PC-9 (cell line): ENCODE results near the gene SLC37A3. TPM values are rescaled to one million over a fixed set of nuclear protein-coding genes. Genes with fewer than 3 reads are reported as not detected.

Experiments
- BruUV-seq: library from RNA; stranded (reverse); fragments of 400-500 nt; replicated peaks from 2 replicates; lab custom pipeline; 2021; lab: Mats Ljungman, UMichigan
- CTCF ChIA-PET: fragments of 300-600 bp; sonication (Branson Sonifier 250); formaldehyde crosslinking; loops from one replicate; lab custom pipeline; 2022; ENCODE audit warnings: antibody characterized with exemption; lab: Charles Lee
- POLR2A ChIA-PET: fragments of 300-600 bp; sonication (Branson Sonifier 250); formaldehyde crosslinking; loops from one replicate; lab custom pipeline; 2022; ENCODE audit warnings: antibody characterized with exemption; ENCODE audit not compliant: unreplicated experiment; lab: Charles Lee
- DNase-seq, 2 experiments: peaks; one replicate each; pipeline versions ENCODE4 v3.0.0 to v3.0.0-alpha.2; 2015 to 2022; ENCODE audit warnings: mixed read lengths in 1 of 2
- H2AFZ ChIP-seq: fragments of 200-600 bp; sonication (generic); 2 replicates; pipeline ENCODE4 v1.8.1; 2017; ENCODE audit warnings: antibody characterized with exemption
- H3F3A ChIP-seq: fragments of 200-600 bp; sonication (generic); 2 replicates; pipeline ENCODE4 v1.8.1; 2017; ENCODE audit warnings: antibody characterized with exemption, mild to moderate bottlenecking, low read depth; ENCODE audit not compliant: insufficient read depth
- H3K27ac ChIP-seq: fragments of 200-600 bp; sonication (generic); 2 replicates; pipeline ENCODE4 v1.6.1; 2016; ENCODE audit warnings: mixed run types
- H3K27me3 ChIP-seq: fragments of 200-600 bp; sonication (generic); 2 replicates; pipeline ENCODE4 v1.6.1; 2016; ENCODE audit warnings: low read depth, mixed run types; ENCODE audit not compliant: insufficient read depth
- H3K36me3 ChIP-seq: fragments of 200-600 bp; sonication (generic); 2 replicates; pipeline ENCODE4 v1.6.1; 2016; ENCODE audit warnings: low read depth, mixed run types
- H3K4me1 ChIP-seq: fragments of 200-600 bp; sonication (generic); replicated peaks from 2 replicates; pipeline ENCODE4 v1.6.1; 2016; ENCODE audit warnings: mixed run types; ENCODE audit not compliant: insufficient read depth
- H3K4me2 ChIP-seq: fragments of 200-600 bp; sonication (generic); 2 replicates; pipeline ENCODE4 v1.6.1; 2017; ENCODE audit warnings: mixed run types
- H3K4me3 ChIP-seq: fragments of 200-600 bp; sonication (generic); 2 replicates; pipeline ENCODE4 v1.6.1; 2016; ENCODE audit warnings: mixed run types
- H3K79me2 ChIP-seq: fragments of 200-600 bp; sonication (generic); 2 replicates; pipeline ENCODE4 v1.6.1; 2017; ENCODE audit warnings: low read depth, mixed run types
- H3K9me2 ChIP-seq: fragments of 200-600 bp; sonication (generic); 2 replicates; pipeline ENCODE4 v1.8.1; 2017; ENCODE audit warnings: mild to moderate bottlenecking; ENCODE audit not compliant: insufficient read depth
- H3K9me3 ChIP-seq: fragments of 200-600 bp; sonication (generic); 2 replicates; pipeline ENCODE4 v1.8.1; 2016; ENCODE audit warnings: low read depth; ENCODE audit not compliant: insufficient read depth
- H4K20me1 ChIP-seq: fragments of 200-600 bp; sonication (generic); 2 replicates; pipeline ENCODE4 v1.8.1; 2017; ENCODE audit not compliant: insufficient read depth
- EZH2 ChIP-seq: fragments of 200-600 bp; sonication (generic); IDR thresholded peaks from 2 replicates; pipeline ENCODE4 v1.8.0; 2017; ENCODE audit warnings: antibody characterized with exemption, low read depth
- intact Hi-C: fragments of 100-400 bp; cut with micrococcal nuclease; formaldehyde crosslinking; loops from one replicate; pipeline ENCODE4 v1.10.0; 2022; ENCODE audit not compliant: unreplicated experiment
- total RNA-seq: library from RNA; stranded (reverse); gene quantifications from 2 replicates; pipeline ENCODE4 v1.2.3, GENCODE V29; 2021
- TF ChIP-seq, protein P1 (sequence below): fragments of 200-600 bp; sonication (generic); conservative IDR thresholded peaks from 2 replicates; pipeline ENCODE4 v1.6.1; 2017; ENCODE audit warnings: mixed run types, antibody characterized with exemption, mild to moderate bottlenecking, moderate library complexity

The SLC37A3 gene
- total RNA-seq, 1 experiment from 2014 or later: 54.8 TPM

DNA sequence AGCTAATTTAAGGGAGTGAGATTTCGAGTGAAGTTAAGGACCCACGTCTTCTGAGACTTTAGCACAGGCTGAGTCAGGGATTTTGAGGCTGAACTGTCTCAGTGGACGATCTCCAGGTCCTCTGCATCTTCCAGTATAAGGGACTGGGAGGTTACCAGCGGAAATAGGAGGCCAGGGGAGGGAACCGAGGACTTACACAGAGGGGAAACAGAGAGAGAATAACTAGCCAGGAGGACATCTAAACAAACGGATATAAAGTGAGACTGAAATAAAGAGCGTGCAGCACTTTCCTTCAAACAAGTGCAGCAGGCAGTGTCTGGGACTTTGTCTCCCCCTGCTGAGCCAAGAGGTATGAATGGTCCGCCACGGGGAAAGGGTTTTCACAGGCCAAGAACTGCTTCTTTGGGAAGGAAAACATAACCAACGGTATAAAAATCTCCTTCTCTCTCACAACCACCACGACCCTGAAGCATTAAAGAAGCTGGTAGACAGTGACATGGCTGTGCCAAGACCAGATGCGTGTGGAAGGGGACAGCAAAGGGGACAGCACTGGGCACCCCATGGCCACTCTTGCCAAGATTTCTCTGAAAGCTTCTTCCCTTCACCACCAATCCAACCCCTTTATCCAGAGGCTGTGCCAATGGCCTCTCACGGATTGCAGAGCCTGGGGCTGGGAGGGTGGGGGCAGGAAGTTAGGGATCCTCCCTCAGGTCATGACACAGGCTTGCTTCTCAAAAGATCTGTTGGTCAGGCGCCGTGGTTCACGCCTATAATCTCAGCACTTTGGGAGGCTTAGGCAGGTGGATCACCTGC is 72.0 kb downstream of the SLC37A3 start:
- Histone ChIP-seq H3K27ac (no peak overlapping the region), H3K9me3 (no peaks in the 10 kb centered on the region), H3K4me3 (no peak overlapping the region), H3K9me2 (no peaks in the 10 kb centered on the region), H4K20me1 (no peaks in the 10 kb centered on the region), H3K36me3 (no peaks in the 10 kb centered on the region), H2AFZ (no peak overlapping the region), H3K27me3 (no peaks in the 10 kb centered on the region), H3K4me2 (peak overlapping the region; percentile 37; the same call in 1 of the 2 replicates), H3K4me1 (no peaks in the 10 kb centered on the region), H3K79me2 (no peaks in the 10 kb centered on the region), H3F3A (no peaks in the 10 kb centered on the region)
- ChIA-PET CTCF (interaction anchor here (0.6 to 1.0 kb wide), 4 partner anchors 10 to 808 kb away, joined by 3 to 7 read pairs (median 3); no protein-coding TSS in a partner anchor), POLR2A (no interaction called here)
- TF ChIP-seq, protein P1, sequence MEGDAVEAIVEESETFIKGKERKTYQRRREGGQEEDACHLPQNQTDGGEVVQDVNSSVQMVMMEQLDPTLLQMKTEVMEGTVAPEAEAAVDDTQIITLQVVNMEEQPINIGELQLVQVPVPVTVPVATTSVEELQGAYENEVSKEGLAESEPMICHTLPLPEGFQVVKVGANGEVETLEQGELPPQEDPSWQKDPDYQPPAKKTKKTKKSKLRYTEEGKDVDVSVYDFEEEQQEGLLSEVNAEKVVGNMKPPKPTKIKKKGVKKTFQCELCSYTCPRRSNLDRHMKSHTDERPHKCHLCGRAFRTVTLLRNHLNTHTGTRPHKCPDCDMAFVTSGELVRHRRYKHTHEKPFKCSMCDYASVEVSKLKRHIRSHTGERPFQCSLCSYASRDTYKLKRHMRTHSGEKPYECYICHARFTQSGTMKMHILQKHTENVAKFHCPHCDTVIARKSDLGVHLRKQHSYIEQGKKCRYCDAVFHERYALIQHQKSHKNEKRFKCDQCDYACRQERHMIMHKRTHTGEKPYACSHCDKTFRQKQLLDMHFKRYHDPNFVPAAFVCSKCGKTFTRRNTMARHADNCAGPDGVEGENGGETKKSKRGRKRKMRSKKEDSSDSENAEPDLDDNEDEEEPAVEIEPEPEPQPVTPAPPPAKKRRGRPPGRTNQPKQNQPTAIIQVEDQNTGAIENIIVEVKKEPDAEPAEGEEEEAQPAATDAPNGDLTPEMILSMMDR: peak; percentile 78
- no peak for TF ChIP-seq EZH2
- peak in 1 of 2 experiments; percentile 67 for DNase-seq
- no TSS peak for BruUV-seq
- intact Hi-C loops: loop anchor here (1.0 to 10.0 kb wide), 6 partner anchors 151 to 826 kb away; partner anchors contain the start of gene HIPK2

DNA sequence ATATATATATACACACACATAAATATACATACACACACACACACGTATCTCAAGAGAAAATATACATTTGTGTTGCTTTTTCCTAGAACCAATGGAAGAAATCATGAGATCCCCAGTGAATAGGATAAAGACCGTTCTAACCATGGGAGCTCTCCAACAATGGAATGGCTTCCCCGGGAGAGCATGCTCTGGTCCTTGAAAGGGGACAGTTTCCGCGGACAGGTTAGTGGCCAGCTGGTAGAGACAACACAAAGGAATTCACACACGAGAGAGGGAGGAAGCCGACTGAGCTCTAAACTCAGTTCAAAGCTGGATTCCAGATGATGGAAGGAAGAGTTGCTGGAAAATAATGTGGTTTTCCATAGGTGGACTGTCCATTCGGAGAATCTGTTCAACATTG is 72.7 kb downstream of the SLC37A3 start:
- CTCF ChIA-PET: interaction anchor here (0.6 kb wide), 1 partner anchor 167 kb away, joined by 3 read pairs; no protein-coding TSS in a partner anchor
- H3K36me3 ChIP-seq: no peaks in the 10 kb centered on the region
- no peaks in the 10 kb centered on the region for H3F3A ChIP-seq
- no peaks in the 10 kb centered on the region for H4K20me1 ChIP-seq
- no peaks in the 10 kb centered on the region for H3K79me2 ChIP-seq
- intact Hi-C loops: loop anchor here (5.0 to 10.0 kb wide), 2 partner anchors 551 to 708 kb away; partner anchors contain the start of gene HIPK2
- H3K4me1 ChIP-seq: no peaks in the 10 kb centered on the region
- DNase-seq: no peak
- H2AFZ ChIP-seq: no peak overlapping the region
- POLR2A ChIA-PET: no interaction called here
- TF ChIP-seq, protein P1: no peak
- H3K4me2 ChIP-seq: 0 out of 2 replicates have a peak overlapping the region, but pooled peaks have one; percentile 37
- BruUV-seq: no TSS peak
- H3K9me3 ChIP-seq: no peaks in the 10 kb centered on the region
- no peaks in the 10 kb centered on the region for H3K27me3 ChIP-seq
- H3K9me2 ChIP-seq: no peaks in the 10 kb centered on the region
- H3K4me3 ChIP-seq: no peak overlapping the region
- no peak overlapping the region for H3K27ac ChIP-seq

DNA sequence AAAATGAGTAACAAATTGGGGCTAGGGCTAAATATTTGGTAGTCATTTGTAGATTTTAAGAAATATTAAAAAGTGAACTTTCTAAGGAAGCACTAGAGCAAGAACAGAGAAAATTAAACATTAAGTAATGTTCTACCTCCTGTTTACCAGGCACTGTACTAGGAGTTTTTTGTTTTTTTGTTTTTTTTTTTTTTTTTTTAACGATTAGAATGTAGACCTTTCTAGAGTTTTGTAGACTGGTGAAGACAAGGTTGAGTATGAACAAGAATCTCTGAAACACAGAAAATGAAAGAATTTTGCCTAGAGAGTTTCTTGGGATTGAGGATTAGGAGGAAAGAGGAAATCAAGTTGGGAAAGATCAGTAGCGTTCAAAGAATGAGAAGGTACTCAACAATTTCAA is 73.6 kb downstream of the SLC37A3 start:
- H3K4me1 ChIP-seq: no peaks in the 10 kb centered on the region
- no peaks in the 10 kb centered on the region for H3K79me2 ChIP-seq
- H3K4me3 ChIP-seq: no peak overlapping the region
- no TSS peak for BruUV-seq
- TF ChIP-seq EZH2: no peak
- TF ChIP-seq, protein P1: no peak
- ChIA-PET POLR2A (no interaction called here), CTCF (no interaction called here)
- H2AFZ ChIP-seq: no peak overlapping the region
- H3K27ac ChIP-seq: no peak overlapping the region
- no peaks in the 10 kb centered on the region for H3K9me3 ChIP-seq
- H3K36me3 ChIP-seq: no peaks in the 10 kb centered on the region
- DNase-seq: no peak
- no peak overlapping the region for H3K4me2 ChIP-seq
- no peaks in the 10 kb centered on the region for H3K9me2 ChIP-seq
- no peaks in the 10 kb centered on the region for H3F3A ChIP-seq
- no peaks in the 10 kb centered on the region for H4K20me1 ChIP-seq
- intact Hi-C loops: loop anchor here (5.0 to 10.0 kb wide), 2 partner anchors 550 to 707 kb away; partner anchors contain the start of gene HIPK2
- no peaks in the 10 kb centered on the region for H3K27me3 ChIP-seq
